ENCODE measurements around the gene RAD1. TPM values are rescaled to one million over a fixed set of nuclear protein-coding genes. Genes with fewer than 3 reads are reported as not detected.

The RAD1 gene
- polyA plus RNA-seq, 1 experiment: 57.2 TPM

- CTCF ChIA-PET: interaction anchor here (1.6 kb wide), 1 partner anchor 36 kb away, joined by 4 read pairs; no protein-coding TSS in a partner anchor
- no peak overlapping the region for H3K4me3 ChIP-seq (ENCODE audit: low read depth, low read length)
- TF ChIP-seq, protein P1, sequence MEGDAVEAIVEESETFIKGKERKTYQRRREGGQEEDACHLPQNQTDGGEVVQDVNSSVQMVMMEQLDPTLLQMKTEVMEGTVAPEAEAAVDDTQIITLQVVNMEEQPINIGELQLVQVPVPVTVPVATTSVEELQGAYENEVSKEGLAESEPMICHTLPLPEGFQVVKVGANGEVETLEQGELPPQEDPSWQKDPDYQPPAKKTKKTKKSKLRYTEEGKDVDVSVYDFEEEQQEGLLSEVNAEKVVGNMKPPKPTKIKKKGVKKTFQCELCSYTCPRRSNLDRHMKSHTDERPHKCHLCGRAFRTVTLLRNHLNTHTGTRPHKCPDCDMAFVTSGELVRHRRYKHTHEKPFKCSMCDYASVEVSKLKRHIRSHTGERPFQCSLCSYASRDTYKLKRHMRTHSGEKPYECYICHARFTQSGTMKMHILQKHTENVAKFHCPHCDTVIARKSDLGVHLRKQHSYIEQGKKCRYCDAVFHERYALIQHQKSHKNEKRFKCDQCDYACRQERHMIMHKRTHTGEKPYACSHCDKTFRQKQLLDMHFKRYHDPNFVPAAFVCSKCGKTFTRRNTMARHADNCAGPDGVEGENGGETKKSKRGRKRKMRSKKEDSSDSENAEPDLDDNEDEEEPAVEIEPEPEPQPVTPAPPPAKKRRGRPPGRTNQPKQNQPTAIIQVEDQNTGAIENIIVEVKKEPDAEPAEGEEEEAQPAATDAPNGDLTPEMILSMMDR (IDR thresholded peaks at IDR 0.05; ENCODE audit: insufficient read depth, low read depth, low read length): no peak
- DNase-seq (ENCODE audit: low read depth): no peak
- POLR2A ChIA-PET: no interaction called here
- H3K27me3 ChIP-seq (ENCODE audit: control insufficient read depth, insufficient read depth, low read length): no peaks in the 10 kb centered on the region; the same call in 1 of the 2 replicates
- H3K36me3 ChIP-seq (ENCODE audit: control insufficient read depth, insufficient read depth, low read length): no peaks in the 10 kb centered on the region
These were observed 44.9 kb downstream of the RAD1 start for GRCh38 chr5:34870382-34870781.

DNA sequence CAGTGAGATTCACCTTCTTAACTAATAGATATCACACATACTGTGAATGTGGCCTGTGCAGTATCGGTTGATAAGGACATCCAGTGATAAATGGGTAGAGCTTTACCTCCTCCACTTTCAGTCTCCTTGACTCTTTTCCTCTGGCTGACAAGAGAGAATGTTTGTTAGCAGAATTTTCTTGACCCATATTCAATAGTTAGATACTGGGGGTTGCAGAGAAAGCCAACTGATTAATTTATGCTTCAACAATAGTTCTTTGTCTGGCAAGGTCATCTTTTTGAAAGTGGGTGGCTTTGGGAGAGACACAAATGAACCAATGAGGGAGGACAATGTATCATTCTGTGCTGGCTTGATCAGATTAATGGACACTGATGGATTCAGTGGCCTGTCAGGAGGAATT lies 46.0 kb downstream of the RAD1 start:
- POLR2A ChIA-PET: no interaction called here
- CTCF ChIA-PET: interaction anchor here (1.6 kb wide), 1 partner anchor 35 kb away, joined by 4 read pairs; no protein-coding TSS in a partner anchor
- no peak for DNase-seq (ENCODE audit: low read depth)
- Histone ChIP-seq H3K36me3 (ENCODE audit: control insufficient read depth, insufficient read depth, low read length) (no peaks in the 10 kb centered on the region), H3K27me3 (ENCODE audit: control insufficient read depth, insufficient read depth, low read length) (no peaks in the 10 kb centered on the region; the same call in 1 of the 2 replicates), H3K4me3 (ENCODE audit: low read depth, low read length) (no peak overlapping the region)
- TF ChIP-seq, protein P1 (IDR thresholded peaks at IDR 0.05; ENCODE audit: insufficient read depth, low read depth, low read length): no peak

DNA sequence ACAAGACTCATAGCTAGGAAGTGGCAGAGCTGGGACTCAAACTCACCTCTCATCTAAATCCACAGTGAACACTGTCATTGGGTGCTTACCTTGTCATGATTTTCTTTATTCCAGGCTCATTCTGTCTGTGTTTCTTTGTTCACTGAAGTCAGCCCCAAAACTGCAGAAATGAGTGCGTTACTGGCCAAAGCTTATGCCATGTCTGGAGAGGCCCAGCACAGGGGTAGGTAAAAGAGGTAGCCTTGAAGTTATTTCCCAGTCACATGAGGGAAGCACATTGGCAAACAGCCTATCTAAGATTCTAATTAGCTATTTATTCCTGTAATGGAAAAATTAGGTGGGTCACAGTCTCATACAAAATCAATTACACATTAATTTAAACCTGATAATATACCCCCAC lies 46.5 kb downstream of the RAD1 start:
- Histone ChIP-seq H3K36me3 (ENCODE audit: control insufficient read depth, insufficient read depth, low read length) (no peaks in the 10 kb centered on the region), H3K4me3 (ENCODE audit: low read depth, low read length) (no peak overlapping the region), H3K27me3 (ENCODE audit: control insufficient read depth, insufficient read depth, low read length) (no peaks in the 10 kb centered on the region; the same call in 1 of the 2 replicates)
- no peak for DNase-seq (ENCODE audit: low read depth)
- TF ChIP-seq, protein P1 (IDR thresholded peaks at IDR 0.05; ENCODE audit: insufficient read depth, low read depth, low read length): no peak
- ChIA-PET POLR2A (no interaction called here), CTCF (interaction anchor here (1.6 kb wide), 1 partner anchor 35 kb away, joined by 4 read pairs; no protein-coding TSS in a partner anchor)

GRCh38 chr5:34867660-34868059 lies 47.6 kb downstream of the RAD1 start:
- ChIA-PET POLR2A (no interaction called here), CTCF (no interaction called here)
- TF ChIP-seq, protein P1 (IDR thresholded peaks at IDR 0.05; ENCODE audit: insufficient read depth, low read depth, low read length): no peak
- Histone ChIP-seq H3K4me3 (ENCODE audit: low read depth, low read length) (no peak overlapping the region), H3K36me3 (ENCODE audit: control insufficient read depth, insufficient read depth, low read length) (no peaks in the 10 kb centered on the region), H3K27me3 (ENCODE audit: control insufficient read depth, insufficient read depth, low read length) (no peaks in the 10 kb centered on the region; the same call in 1 of the 2 replicates)
- DNase-seq (ENCODE audit: low read depth): no peak

DNA sequence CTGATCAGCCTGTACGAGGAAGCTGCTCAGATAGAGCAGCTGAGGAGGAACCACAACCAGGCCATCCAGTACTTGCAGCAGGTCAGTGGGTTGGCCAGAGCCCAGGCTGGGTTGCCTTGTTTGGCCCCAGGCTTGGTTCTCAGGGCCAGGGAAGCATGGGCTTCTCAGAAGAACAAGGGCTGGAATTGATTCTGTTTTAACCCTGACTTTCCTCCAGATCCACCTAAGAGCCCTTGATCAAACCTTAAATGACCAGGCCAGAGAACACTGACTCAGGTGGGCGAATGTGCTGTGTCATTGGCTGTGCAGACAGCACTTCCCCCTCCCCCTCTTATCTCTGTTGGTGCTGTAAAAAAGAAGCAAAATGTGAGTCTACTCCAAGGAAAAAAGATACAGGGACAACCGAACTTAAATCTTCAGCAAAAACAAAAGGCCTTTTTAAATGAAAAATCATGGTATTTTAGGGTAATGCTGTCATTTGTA lies 48.3 kb downstream of the RAD1 start:
- TF ChIP-seq, protein P1 (IDR thresholded peaks at IDR 0.05; ENCODE audit: insufficient read depth, low read depth, low read length): no peak
- POLR2A ChIA-PET: no interaction called here
- CTCF ChIA-PET: no interaction called here

More for the DNA sequence above, 48.3 kb downstream of the RAD1 start:
- H3K27me3 ChIP-seq (ENCODE audit: control insufficient read depth, insufficient read depth, low read length): no peaks in the 10 kb centered on the region; the same call in 1 of the 2 replicates
- no peak overlapping the region for H3K4me3 ChIP-seq (ENCODE audit: low read depth, low read length)
- no peaks in the 10 kb centered on the region for H3K36me3 ChIP-seq (ENCODE audit: control insufficient read depth, insufficient read depth, low read length)
- no peak for DNase-seq (ENCODE audit: low read depth)
